SK-N-SH (cell line): ENCODE data around the gene LIMK2.

Experiments
- EZH2phosphoT487 ChIP-seq: fragments of 200-600 bp; sonication (generic); IDR thresholded peaks from 2 replicates; pipeline ENCODE4 v1.6.1; 2017; ENCODE audit warnings: low read depth, mixed run types, mild to moderate bottlenecking, antibody characterized with exemption, moderate library complexity, borderline replicate concordance
- FOXM1 ChIP-seq: IDR thresholded peaks from 2 replicates; pipeline ENCODE4 v1.4.0; 2012; ENCODE audit warnings: low read depth, mild to moderate bottlenecking
- GABPA ChIP-seq: IDR thresholded peaks from 2 replicates; pipeline ENCODE4 v1.4.0; 2012; ENCODE audit warnings: low read depth, mild to moderate bottlenecking
- MXI1 ChIP-seq: IDR thresholded peaks from 2 replicates; pipeline ENCODE4 v1.6.1; 2012; ENCODE audit warnings: mild to moderate bottlenecking, low read depth, low read length, improper control_type of control experiment
- RAD21 ChIP-seq: IDR thresholded peaks from 2 replicates; pipeline ENCODE4 v1.6.1; 2012; ENCODE audit warnings: mild to moderate bottlenecking, low read length
- RFX5 ChIP-seq: IDR thresholded peaks from 2 replicates; pipeline ENCODE4 v1.6.1; 2012; ENCODE audit warnings: mild to moderate bottlenecking, improper control_type of control experiment, low read length
- SIN3A ChIP-seq: IDR thresholded peaks from 2 replicates; pipeline ENCODE4 v1.6.1; 2012; ENCODE audit warnings: low read depth, mild to moderate bottlenecking, low read length, moderate library complexity, borderline replicate concordance
- TEAD4 ChIP-seq: IDR thresholded peaks from 2 replicates; pipeline ENCODE4 v1.4.0; 2012; ENCODE audit warnings: mild to moderate bottlenecking, borderline replicate concordance; ENCODE audit not compliant: insufficient read depth
- YY1 ChIP-seq: IDR thresholded peaks from 2 replicates; pipeline ENCODE4 v1.4.0; 2012; ENCODE audit warnings: low read depth, mild to moderate bottlenecking
- TF ChIP-seq, protein P1 (sequence below): IDR thresholded peaks from 2 replicates; pipeline ENCODE4 v1.6.1; 2012; ENCODE audit warnings: mild to moderate bottlenecking, low read depth, low read length, moderate library complexity
- TF ChIP-seq, protein P2 (sequence below): fragments of 200-600 bp; sonication (generic); IDR thresholded peaks from 2 replicates; pipeline ENCODE4 v1.6.1; 2017; ENCODE audit warnings: antibody characterized with exemption, mild to moderate bottlenecking, moderate library complexity
- TF ChIP-seq, protein P3 (sequence below): fragments of 150-350 bp; IDR thresholded peaks from 2 replicates; pipeline ENCODE4 v1.6.1; 2017; ENCODE audit warnings: antibody characterized with exemption, low read length, low read depth, borderline replicate concordance

DNA sequence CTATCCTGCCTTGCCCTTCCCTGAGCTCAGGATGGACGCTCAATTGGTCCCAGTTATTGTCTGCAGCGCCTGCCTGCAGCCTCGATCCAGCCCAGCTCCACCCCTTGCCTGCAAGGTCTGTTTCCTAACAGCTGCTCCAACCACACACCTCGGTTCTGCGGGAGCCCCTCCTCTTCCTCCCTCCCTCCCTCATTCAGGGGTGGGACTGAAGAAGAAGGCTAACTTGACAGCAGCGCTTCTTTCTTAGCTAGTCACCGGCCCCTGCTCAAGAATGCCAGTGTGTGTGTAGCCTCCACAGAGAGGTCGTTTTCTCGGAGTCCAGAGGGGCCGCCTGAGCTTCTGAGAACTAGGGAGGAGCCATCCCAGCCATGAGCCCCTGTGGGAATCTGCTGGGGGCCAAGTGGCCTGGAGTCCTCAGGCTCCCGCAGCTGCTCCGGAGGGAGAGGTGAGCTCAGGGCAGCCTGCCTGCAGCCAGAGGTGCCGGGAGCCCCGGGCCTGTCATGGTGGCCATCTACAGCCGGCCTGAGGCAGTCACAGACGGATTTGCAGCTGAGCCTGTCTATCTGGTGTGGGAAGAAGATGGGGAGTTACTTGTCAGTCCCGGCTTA, 36.1 kb downstream of the LIMK2 start:
- TF ChIP-seq, protein P1, sequence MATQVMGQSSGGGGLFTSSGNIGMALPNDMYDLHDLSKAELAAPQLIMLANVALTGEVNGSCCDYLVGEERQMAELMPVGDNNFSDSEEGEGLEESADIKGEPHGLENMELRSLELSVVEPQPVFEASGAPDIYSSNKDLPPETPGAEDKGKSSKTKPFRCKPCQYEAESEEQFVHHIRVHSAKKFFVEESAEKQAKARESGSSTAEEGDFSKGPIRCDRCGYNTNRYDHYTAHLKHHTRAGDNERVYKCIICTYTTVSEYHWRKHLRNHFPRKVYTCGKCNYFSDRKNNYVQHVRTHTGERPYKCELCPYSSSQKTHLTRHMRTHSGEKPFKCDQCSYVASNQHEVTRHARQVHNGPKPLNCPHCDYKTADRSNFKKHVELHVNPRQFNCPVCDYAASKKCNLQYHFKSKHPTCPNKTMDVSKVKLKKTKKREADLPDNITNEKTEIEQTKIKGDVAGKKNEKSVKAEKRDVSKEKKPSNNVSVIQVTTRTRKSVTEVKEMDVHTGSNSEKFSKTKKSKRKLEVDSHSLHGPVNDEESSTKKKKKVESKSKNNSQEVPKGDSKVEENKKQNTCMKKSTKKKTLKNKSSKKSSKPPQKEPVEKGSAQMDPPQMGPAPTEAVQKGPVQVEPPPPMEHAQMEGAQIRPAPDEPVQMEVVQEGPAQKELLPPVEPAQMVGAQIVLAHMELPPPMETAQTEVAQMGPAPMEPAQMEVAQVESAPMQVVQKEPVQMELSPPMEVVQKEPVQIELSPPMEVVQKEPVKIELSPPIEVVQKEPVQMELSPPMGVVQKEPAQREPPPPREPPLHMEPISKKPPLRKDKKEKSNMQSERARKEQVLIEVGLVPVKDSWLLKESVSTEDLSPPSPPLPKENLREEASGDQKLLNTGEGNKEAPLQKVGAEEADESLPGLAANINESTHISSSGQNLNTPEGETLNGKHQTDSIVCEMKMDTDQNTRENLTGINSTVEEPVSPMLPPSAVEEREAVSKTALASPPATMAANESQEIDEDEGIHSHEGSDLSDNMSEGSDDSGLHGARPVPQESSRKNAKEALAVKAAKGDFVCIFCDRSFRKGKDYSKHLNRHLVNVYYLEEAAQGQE, result no peak
- TF ChIP-seq, protein P2, sequence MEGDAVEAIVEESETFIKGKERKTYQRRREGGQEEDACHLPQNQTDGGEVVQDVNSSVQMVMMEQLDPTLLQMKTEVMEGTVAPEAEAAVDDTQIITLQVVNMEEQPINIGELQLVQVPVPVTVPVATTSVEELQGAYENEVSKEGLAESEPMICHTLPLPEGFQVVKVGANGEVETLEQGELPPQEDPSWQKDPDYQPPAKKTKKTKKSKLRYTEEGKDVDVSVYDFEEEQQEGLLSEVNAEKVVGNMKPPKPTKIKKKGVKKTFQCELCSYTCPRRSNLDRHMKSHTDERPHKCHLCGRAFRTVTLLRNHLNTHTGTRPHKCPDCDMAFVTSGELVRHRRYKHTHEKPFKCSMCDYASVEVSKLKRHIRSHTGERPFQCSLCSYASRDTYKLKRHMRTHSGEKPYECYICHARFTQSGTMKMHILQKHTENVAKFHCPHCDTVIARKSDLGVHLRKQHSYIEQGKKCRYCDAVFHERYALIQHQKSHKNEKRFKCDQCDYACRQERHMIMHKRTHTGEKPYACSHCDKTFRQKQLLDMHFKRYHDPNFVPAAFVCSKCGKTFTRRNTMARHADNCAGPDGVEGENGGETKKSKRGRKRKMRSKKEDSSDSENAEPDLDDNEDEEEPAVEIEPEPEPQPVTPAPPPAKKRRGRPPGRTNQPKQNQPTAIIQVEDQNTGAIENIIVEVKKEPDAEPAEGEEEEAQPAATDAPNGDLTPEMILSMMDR, result no peak
- TF ChIP-seq, protein P3, sequence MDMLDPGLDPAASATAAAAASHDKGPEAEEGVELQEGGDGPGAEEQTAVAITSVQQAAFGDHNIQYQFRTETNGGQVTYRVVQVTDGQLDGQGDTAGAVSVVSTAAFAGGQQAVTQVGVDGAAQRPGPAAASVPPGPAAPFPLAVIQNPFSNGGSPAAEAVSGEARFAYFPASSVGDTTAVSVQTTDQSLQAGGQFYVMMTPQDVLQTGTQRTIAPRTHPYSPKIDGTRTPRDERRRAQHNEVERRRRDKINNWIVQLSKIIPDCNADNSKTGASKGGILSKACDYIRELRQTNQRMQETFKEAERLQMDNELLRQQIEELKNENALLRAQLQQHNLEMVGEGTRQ, result no peak
- no peak for TF ChIP-seq RFX5
- no peak for TF ChIP-seq TEAD4
- TF ChIP-seq RAD21, result no peak
- peak; percentile 72; the same call in 1 of the 2 replicates for TF ChIP-seq SIN3A
- no peak for TF ChIP-seq YY1
- TF ChIP-seq MXI1, result peak; percentile 83
- TF ChIP-seq GABPA, result peak; percentile 67
- TF ChIP-seq EZH2phosphoT487, result no peak
- TF ChIP-seq FOXM1, result no peak
